ENCODE results near the gene PHF21B.

The PHF21B gene

GRCh38 chr22:44931766-44932165, 78.0 kb downstream of the PHF21B start:
- no peak for DNase-seq (ENCODE audit: low read depth)
- TF ChIP-seq CTCF (IDR thresholded peaks at IDR 0.05; ENCODE audit: control insufficient read depth, insufficient read depth, low read depth, low read length, missing control alignments), result no peak
- H3K4me3 ChIP-seq (ENCODE audit: control insufficient read depth, low read depth, low read length), result no peak overlapping the region

- no peak for DNase-seq (ENCODE audit: low read depth)
- H3K4me3 ChIP-seq (ENCODE audit: control insufficient read depth, low read depth, low read length), result no peak overlapping the region
Observed at GRCh38 chr22:44931077-44931540, 78.7 kb downstream of the PHF21B start.

GRCh38 chr22:44930711-44931035, 79.1 kb downstream of the PHF21B start:
- TF ChIP-seq CTCF (IDR thresholded peaks at IDR 0.05; ENCODE audit: control insufficient read depth, insufficient read depth, low read depth, low read length, missing control alignments), result no peak
- no peak overlapping the region for H3K4me3 ChIP-seq (ENCODE audit: control insufficient read depth, low read depth, low read length)
- DNase-seq (ENCODE audit: low read depth), result no peak

More at GRCh38 chr22:44931077-44931540, 78.7 kb downstream of the PHF21B start:
- TF ChIP-seq CTCF (IDR thresholded peaks at IDR 0.05; ENCODE audit: control insufficient read depth, insufficient read depth, low read depth, low read length, missing control alignments), result no peak

- no peak for DNase-seq (ENCODE audit: low read depth)
- no peak overlapping the region for H3K4me3 ChIP-seq (ENCODE audit: control insufficient read depth, low read depth, low read length)
- no peak for TF ChIP-seq CTCF (IDR thresholded peaks at IDR 0.05; ENCODE audit: control insufficient read depth, insufficient read depth, low read depth, low read length, missing control alignments)
Observed at GRCh38 chr22:44930016-44930710, 79.6 kb downstream of the PHF21B start.

GRCh38 chr22:44929359-44930015, 80.3 kb downstream of the PHF21B start:
- TF ChIP-seq CTCF (IDR thresholded peaks at IDR 0.05; ENCODE audit: control insufficient read depth, insufficient read depth, low read depth, low read length, missing control alignments), result no peak
- DNase-seq (ENCODE audit: low read depth), result no peak
- H3K4me3 ChIP-seq (ENCODE audit: control insufficient read depth, low read depth, low read length), result no peak overlapping the region

- TF ChIP-seq CTCF (IDR thresholded peaks at IDR 0.05; ENCODE audit: control insufficient read depth, insufficient read depth, low read depth, low read length, missing control alignments), result no peak
- no peak for DNase-seq (ENCODE audit: low read depth)
- H3K4me3 ChIP-seq (ENCODE audit: control insufficient read depth, low read depth, low read length), result no peak overlapping the region
Observed at GRCh38 chr22:44928711-44929358, 81.0 kb downstream of the PHF21B start.
